GM10248 (cell line): Measurements from ENCODE around the gene ATOSA.
A peak's percentile ranks its signal among the peaks of the same experiment; 100 is the strongest.

ENCODE experiments used
- CTCF ChIA-PET: fragments of 300-600 bp; sonication (Branson Sonifier 250); formaldehyde crosslinking; extraction: SDS; loops from one replicate; lab custom pipeline; 2021; ENCODE audit warnings: antibody characterized with exemption; lab: Yijun Ruan, JAX
- POLR2A ChIA-PET: fragments of 350-650 bp; sonication (Branson Sonifier 250); formaldehyde crosslinking; extraction: SDS; loops from one replicate; lab custom pipeline; 2020; ENCODE audit warnings: antibody characterized with exemption; lab: Yijun Ruan, JAX
- DNase-seq: peaks from one replicate; pipeline ENCODE4 v3.0.0; 2012; ENCODE audit errors: extremely low spot score
- CTCF ChIP-seq: IDR thresholded peaks from 2 replicates; pipeline ENCODE4 v1.5.1; 2012; ENCODE audit warnings: mild to moderate bottlenecking, low read depth; ENCODE audit errors: extremely low read depth, missing control alignments, control extremely low read depth

ATOSA gene

DNA sequence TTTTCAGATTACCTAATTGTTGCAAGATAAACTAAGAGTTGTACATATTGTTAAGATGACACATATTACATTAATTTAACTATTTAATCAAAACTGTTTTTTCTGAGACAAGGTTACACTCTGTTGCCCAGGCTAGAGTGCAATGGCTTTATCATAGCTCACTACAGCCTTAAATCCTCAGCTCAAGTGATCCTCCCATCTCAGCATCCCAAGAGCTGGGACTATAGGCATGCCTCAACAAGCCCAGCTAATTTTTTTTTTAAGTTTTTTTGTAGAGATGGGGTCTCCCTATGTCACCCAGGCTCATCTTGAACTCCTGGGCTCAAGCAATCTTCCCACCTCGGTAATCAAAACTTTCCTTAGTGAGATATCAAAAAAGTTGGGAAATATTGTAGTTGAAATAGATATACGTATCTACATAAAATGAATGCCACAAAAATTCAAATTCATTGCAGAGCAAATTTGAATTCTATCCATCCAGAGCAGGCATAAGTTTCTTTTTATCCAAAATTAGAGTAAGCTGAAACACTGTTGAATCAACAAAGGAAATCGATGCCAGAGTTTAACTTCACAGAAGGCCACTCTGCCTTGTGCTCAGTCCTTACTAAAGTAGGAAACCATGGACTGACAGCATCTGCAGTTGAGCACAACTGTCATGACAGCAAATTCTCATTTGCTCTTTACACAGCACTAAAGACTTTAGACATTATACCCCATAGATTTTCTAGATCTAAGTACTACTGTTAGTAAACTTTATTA is 15.5 kb downstream of the ATOSA start:
- CTCF ChIA-PET: interaction anchor here (3.8 to 4.4 kb wide), 2 partner anchors 10 to 12 kb away, joined by 15 to 16 read pairs; no protein-coding TSS in a partner anchor
- POLR2A ChIA-PET: no interaction called here
- TF ChIP-seq CTCF: no peak
- DNase-seq: no peak

DNA sequence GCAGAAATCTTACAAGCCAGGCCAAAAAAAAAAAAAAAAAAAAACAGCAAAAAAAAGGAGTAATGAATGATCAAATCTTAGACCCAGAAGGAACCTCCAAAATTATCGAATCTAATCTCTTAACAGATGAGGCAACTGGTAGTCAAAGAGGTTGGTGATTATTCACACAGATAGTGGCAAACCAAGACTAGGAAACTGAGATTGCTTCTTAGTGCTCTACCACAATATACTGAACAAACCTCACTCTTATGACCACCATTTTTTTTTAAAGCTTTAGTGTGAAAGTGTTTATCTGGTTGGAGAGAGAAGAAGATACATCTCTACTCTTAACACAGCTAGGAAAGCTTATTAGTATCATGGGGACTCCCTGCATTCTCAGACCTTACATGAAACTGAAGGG is 17.3 kb downstream of the ATOSA start:
- no peak for TF ChIP-seq CTCF
- no peak for DNase-seq
- POLR2A ChIA-PET: no interaction called here
- CTCF ChIA-PET: interaction anchor here (3.8 to 4.4 kb wide), 2 partner anchors 10 to 12 kb away, joined by 15 to 16 read pairs; no protein-coding TSS in a partner anchor

DNA sequence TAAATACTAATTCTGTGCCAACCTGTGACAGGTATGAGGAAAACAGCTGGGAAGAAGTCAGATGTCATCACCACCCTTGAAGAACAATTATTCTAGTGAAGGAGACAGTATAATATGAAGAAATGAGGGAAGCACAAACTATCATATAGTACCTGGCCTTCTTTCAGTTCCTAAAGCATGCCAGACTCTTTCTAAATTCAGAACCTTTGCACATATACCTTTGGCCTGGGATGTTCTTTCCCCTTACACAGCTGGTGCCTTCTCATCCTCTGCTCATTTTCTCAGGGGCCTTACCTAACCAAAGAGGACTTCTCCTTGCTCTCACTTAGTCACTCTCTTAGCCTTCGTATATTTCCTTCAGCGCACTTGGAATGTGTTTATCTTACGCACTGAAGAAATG is 19.0 kb downstream of the ATOSA start:
- DNase-seq: no peak
- POLR2A ChIA-PET: no interaction called here
- TF ChIP-seq CTCF: no peak
- CTCF ChIA-PET: interaction anchor here (1.9 kb wide), 1 partner anchor 10 kb away, joined by 5 read pairs; no protein-coding TSS in a partner anchor

- no peak for TF ChIP-seq CTCF
- CTCF ChIA-PET: interaction anchor here (1.9 kb wide), 1 partner anchor 9 kb away, joined by 5 read pairs; no protein-coding TSS in a partner anchor
- POLR2A ChIA-PET: no interaction called here
- DNase-seq: peak; percentile 18
Observed at GRCh38 chr15:52658955-52659354, 20.2 kb downstream of the ATOSA start.

DNA sequence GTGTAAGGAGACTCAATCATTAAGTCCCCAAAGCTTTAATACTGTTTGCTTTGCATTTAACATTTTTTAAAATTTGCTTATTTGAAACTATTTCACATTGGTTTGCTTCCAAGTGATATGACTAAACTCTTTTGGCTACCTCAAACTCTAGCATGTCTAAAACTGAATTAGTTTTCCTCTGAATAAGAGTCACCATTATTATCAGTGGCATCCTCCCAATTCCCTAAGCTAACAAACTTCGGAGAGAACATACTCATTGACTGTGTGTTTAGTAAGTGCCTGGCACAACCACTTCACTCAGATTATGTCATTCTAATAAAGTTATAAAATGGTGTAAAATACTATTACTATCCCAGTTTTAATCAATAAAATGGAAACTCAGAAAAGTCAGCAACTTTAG is 21.9 kb downstream of the ATOSA start:
- DNase-seq: no peak
- ChIA-PET CTCF (interaction anchor here (1.6 to 2.7 kb wide), 2 partner anchors 8 to 34 kb away, joined by 4 to 6 read pairs; no protein-coding TSS in a partner anchor), POLR2A (no interaction called here)
- TF ChIP-seq CTCF: no peak

DNA sequence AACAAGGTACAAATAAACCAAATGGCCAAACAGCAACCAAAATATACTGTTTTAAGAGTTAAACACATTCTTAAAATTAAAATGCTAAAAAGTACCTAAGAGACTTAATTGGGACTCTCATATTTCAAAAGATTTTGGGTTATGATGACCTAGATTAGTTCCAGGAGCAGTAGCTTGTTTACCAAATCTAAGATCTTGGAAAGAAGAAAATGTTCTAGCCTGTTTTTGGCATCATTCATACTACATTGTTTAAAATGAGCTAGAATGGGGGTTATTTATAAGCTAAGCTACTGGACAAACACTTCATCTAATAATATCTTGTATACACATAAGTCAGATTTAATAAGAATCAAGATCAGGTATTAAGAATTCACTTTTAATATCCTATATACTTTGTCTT is 22.8 kb downstream of the ATOSA start:
- no peak for DNase-seq
- no peak for TF ChIP-seq CTCF
- CTCF ChIA-PET: interaction anchor here (2.7 kb wide), 1 partner anchor 9 kb away, joined by 6 read pairs; no protein-coding TSS in a partner anchor
- POLR2A ChIA-PET: no interaction called here
